Spleen (tissue), 11 donors: ENCODE data around the gene INO80C. TPM values are rescaled to one million over a fixed set of nuclear protein-coding genes. Genes with fewer than 3 reads are reported as not detected.

ENCODE experiments used
- DNase-seq: peaks from one replicate; pipeline ENCODE4 v3.0.0-alpha.2; 2020
- H3K27ac ChIP-seq, 8 donors: fragments of 200-600 bp; sonication (generic) in 7 of 8; 1 replicate in 4 of 8; 2 replicates in 4 of 8; pipeline versions ENCODE4 v1.5.0 to v1.8.0; 2016 to 2021; ENCODE audit warnings: inconsistent platforms in 4 of 8, mild to moderate bottlenecking in 4 of 8, moderate library complexity in 1 of 8
- H3K27me3 ChIP-seq, 7 donors: fragments of 200-600 bp; sonication (generic) in 6 of 7; replicated peaks in 1 of 7; 1 replicate in 4 of 7; 2 replicates in 3 of 7; pipeline versions ENCODE4 v1.5.0 to v1.8.0; 2016 to 2021; ENCODE audit warnings: inconsistent platforms in 3 of 7, mild to moderate bottlenecking in 1 of 7
- H3K36me3 ChIP-seq, 6 donors: fragments of 200-600 bp; sonication (generic) in 5 of 6; 1 replicate in 4 of 6; 2 replicates in 2 of 6; pipeline versions ENCODE4 v1.5.0 to v1.8.0; 2016 to 2021; ENCODE audit warnings: inconsistent platforms in 2 of 6
- H3K4me1 ChIP-seq, 6 donors: fragments of 200-600 bp; sonication (generic) in 5 of 6; 1 replicate in 3 of 6; 2 replicates in 3 of 6; pipeline versions ENCODE4 v1.5.0 to v1.8.0; 2016 to 2021; ENCODE audit warnings: inconsistent platforms in 3 of 6
- H3K4me3 ChIP-seq, 8 donors: fragments of 200-600 bp; sonication (generic) in 7 of 8; 1 replicate in 4 of 8; 2 replicates in 4 of 8; pipeline versions ENCODE4 v1.5.0 to v1.8.0; 2016 to 2021; ENCODE audit warnings: inconsistent platforms in 4 of 8, mild to moderate bottlenecking in 4 of 8, moderate library complexity in 2 of 8
- H3K9me3 ChIP-seq, 8 donors: fragments of 200-600 bp; sonication (generic) in 7 of 8; 1 replicate in 4 of 8; 2 replicates in 4 of 8; pipeline versions ENCODE4 v1.5.0 to v1.8.0; 2016 to 2021; ENCODE audit warnings: inconsistent platforms in 4 of 8
- POLR2A ChIP-seq, 3 donors: fragments of 450-650 bp; IDR thresholded peaks; one replicate each; pipeline ENCODE4 v1.5.1; 2017; ENCODE audit warnings: antibody characterized with exemption in 3 of 3, mild to moderate bottlenecking in 1 of 3
- POLR2AphosphoS5 ChIP-seq, 3 donors: sonication (generic); formaldehyde crosslinking; IDR thresholded peaks; one replicate each; pipeline ENCODE4 v1.5.1; 2017; ENCODE audit warnings: antibody characterized with exemption in 3 of 3
- WGBS, 5 donors: extraction: QIAGEN DNeasy Blood & Tissue Kit in 3 of 5; methylation state at CpG; one replicate each; pipeline versions ENCODE4 v1.1.5 to v1.1.7; 2013 to 2018; 5-methylcytosine and 5-hydroxymethylcytosine counted together
- intact Hi-C: fragments of 100-400 bp; cut with DNase I; formaldehyde crosslinking; loops from one replicate; pipeline ENCODE4 v1.15.0; 2023; ENCODE audit warnings: low total_unique reads
- polyA plus RNA-seq, 3 donors: library from polyadenylated mRNA; stranded (reverse); fragments of 200-250 nt; gene quantifications; one replicate each; pipeline ENCODE4 v1.2.1, GENCODE V29; 2013
- total RNA-seq, 7 donors: library from RNA; depleted of rRNA in 3 of 7; stranded (reverse); fragments of >200 nt in 3 of 7; fragmentation: NEBNext Ultra II Directional in 4 of 7; extraction: Animal tissue kit (Norgen Biotek cat#: 25700) in 4 of 7; gene quantifications; one replicate each; pipeline versions ENCODE4 v1.1.0 to v1.2.1, GENCODE V29; 2016 to 2021
- TF ChIP-seq, protein P1 (sequence below), 11 experiments: fragments of 200-600 bp in 7 of 11; fragments of 450-650 bp in 4 of 11; sonication (generic) in 4 of 11; IDR thresholded peaks in 8 of 11; conservative IDR thresholded peaks in 3 of 11; 1 replicate in 7 of 11; 2 replicates in 4 of 11; pipeline versions ENCODE4 v1.4.0 to v1.8.0; 2016 to 2021; ENCODE audit warnings: antibody characterized with exemption in 11 of 11, inconsistent platforms in 4 of 11, mild to moderate bottlenecking in 1 of 11
- donor health status: healthy with polysubstance abuse.
- donor health status: DM: no; HTN: no; CAD: no; lungs with moderate emphysema.
- donor health status: DM: no; HTN: no; CAD: no.
- donor health status: Bipolar disorder and iron deficiency.
- donor health status: healthy.
- donor health status: DM: no; HTN: no; CAD: no.
- donor health status: DM: yes; HTN: yes; CAD: no.

The INO80C gene
- total and polyA plus RNA-seq, 10 donors = 18.9 to 57.5 (median 34.5) TPM

DNA sequence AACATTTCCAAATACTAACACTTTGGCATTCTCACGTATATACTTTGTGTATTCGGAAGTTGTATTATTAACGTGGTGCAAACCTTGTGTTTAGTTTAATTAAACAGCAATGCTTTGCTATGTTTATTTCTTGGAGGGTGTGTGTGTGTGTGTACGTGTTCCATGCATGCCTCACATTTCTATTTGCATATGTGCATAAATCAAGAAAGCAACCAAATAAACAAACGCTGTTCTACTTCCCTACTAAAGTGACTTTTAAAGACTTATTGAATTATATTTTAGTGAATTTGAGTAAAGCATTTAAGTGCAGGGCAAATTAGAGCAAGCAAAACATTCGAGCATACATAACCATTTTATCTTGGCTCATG, 66.4 kb downstream of the INO80C start:
- no peak for DNase-seq
- TF ChIP-seq POLR2AphosphoS5 (IDR thresholded peaks at IDR 0.05) (no peak), POLR2A (IDR thresholded peaks at IDR 0.05) (no peak)
- TF ChIP-seq, protein P1, sequence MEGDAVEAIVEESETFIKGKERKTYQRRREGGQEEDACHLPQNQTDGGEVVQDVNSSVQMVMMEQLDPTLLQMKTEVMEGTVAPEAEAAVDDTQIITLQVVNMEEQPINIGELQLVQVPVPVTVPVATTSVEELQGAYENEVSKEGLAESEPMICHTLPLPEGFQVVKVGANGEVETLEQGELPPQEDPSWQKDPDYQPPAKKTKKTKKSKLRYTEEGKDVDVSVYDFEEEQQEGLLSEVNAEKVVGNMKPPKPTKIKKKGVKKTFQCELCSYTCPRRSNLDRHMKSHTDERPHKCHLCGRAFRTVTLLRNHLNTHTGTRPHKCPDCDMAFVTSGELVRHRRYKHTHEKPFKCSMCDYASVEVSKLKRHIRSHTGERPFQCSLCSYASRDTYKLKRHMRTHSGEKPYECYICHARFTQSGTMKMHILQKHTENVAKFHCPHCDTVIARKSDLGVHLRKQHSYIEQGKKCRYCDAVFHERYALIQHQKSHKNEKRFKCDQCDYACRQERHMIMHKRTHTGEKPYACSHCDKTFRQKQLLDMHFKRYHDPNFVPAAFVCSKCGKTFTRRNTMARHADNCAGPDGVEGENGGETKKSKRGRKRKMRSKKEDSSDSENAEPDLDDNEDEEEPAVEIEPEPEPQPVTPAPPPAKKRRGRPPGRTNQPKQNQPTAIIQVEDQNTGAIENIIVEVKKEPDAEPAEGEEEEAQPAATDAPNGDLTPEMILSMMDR (IDR thresholded peaks at IDR 0.05 in 8 of 11, conservative IDR thresholded peaks at IDR 0.05 in 3 of 11) = no peak
- H3K9me3 ChIP-seq = peaks cover 0 to 20% (median 16%) of the 10 kb centered on the region in 8 donors
- intact Hi-C loops = no loop called here
- H3K27ac ChIP-seq = no peak overlapping the region
- no peak overlapping the region for H3K4me3 ChIP-seq
- no peaks in the 10 kb centered on the region for H3K27me3 ChIP-seq
- WGBS, 5 donors = 86 to 90% (median 89%) methylated on average over 6 of the region's 6 CpGs
- no peaks in the 10 kb centered on the region for H3K4me1 ChIP-seq
- H3K36me3 ChIP-seq = no peaks in the 10 kb centered on the region

DNA sequence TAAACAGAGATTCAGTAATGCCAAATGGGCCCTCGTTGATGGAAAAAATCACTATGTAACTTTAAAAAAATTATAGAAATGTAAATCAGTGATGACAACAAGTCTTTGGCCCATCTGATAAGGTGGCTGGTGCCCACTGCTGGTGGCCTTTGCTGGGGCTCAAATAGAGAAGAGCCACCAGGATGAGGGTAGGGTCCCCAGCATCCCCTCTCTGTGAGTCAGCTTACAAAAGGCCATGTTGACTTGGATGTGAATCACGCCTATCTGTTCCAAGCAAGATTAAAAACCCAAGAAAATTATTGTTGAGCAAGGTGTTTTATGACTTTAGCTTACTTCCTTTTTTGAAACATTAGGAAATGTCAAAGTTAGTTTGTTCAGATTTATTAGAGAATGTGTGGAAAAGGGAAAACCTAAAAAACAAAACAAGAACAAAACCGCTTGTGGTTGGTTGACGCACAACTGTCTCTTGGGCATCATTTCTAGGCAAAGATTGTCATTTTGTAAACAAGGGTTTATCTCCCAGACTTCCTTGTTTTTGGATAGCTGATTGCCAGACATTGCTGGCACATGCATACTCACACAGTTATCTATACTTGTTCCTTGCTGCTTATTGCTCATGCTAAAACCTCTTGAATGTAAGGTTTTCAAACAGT, 66.9 kb downstream of the INO80C start:
- 42 to 59% (median 59%) methylated on average over 4 of the region's 4 CpGs for WGBS, 5 donors
- DNase-seq = no peak
- intact Hi-C loops = no loop called here
- no peaks in the 10 kb centered on the region for H3K4me1 ChIP-seq
- no peak overlapping the region for H3K27ac ChIP-seq
- TF ChIP-seq POLR2A (IDR thresholded peaks at IDR 0.05) (no peak), POLR2AphosphoS5 (IDR thresholded peaks at IDR 0.05) (no peak)
- TF ChIP-seq, protein P1 (IDR thresholded peaks at IDR 0.05 in 8 of 11, conservative IDR thresholded peaks at IDR 0.05 in 3 of 11) = no peak
- no peaks in the 10 kb centered on the region for H3K36me3 ChIP-seq
- H3K27me3 ChIP-seq = no peaks in the 10 kb centered on the region
- peaks cover 0 to 16% (median 11%) of the 10 kb centered on the region in 8 donors for H3K9me3 ChIP-seq
- no peak overlapping the region for H3K4me3 ChIP-seq

DNA sequence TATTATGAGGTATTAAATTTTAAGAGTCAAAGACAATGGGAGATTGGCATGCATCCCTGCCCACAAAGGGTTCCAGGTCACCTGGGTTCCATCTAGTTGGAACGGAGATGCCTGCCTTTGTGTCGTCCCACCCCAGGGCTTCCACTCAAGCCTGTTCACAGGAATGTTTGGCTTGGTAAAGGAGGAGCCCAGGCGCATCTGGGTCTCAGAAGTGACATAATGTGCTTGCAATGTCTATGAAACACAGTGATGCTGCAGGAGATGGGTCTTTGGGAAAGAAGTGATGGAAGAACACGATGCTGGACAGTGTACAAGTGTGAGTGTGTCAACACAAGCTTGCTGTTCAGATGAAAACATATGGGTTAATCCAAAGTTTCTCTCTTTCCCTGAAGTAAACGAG, 71.0 kb downstream of the INO80C start:
- H3K36me3 ChIP-seq = no peaks in the 10 kb centered on the region
- no peaks in the 10 kb centered on the region for H3K9me3 ChIP-seq
- 79 to 93% (median 90%) methylated on average over 5 of the region's 5 CpGs for WGBS, 5 donors
- DNase-seq = no peak
- no peaks in the 10 kb centered on the region for H3K4me1 ChIP-seq
- H3K27me3 ChIP-seq = no peaks in the 10 kb centered on the region
- H3K27ac ChIP-seq = no peak overlapping the region
- TF ChIP-seq POLR2A (IDR thresholded peaks at IDR 0.05) (no peak), POLR2AphosphoS5 (IDR thresholded peaks at IDR 0.05) (no peak)
- TF ChIP-seq, protein P1 (IDR thresholded peaks at IDR 0.05 in 8 of 11, conservative IDR thresholded peaks at IDR 0.05 in 3 of 11) = no peak
- intact Hi-C loops = no loop called here
- no peak overlapping the region for H3K4me3 ChIP-seq

DNA sequence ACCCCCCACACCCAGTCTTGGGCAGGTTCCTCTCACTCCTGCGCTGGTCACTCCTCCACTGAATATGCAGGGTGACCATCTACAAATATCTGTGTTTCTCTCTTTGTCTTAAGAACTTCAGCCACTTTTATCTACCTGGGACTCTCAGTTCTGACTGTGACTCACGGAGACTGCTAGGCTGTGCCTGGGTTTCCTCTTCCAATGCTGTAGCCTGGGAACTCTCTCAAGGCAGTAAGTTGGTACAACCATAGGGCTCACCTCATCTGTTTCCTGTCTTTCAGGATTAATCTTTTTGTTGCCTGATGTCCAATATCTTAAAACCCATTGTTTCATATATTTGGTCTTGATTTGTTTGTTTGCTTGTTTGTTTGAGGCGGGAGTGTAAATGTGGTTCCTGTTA, 73.4 kb downstream of the INO80C start:
- H3K27ac ChIP-seq = no peak overlapping the region
- H3K36me3 ChIP-seq = no peaks in the 10 kb centered on the region
- H3K4me1 ChIP-seq = no peaks in the 10 kb centered on the region
- TF ChIP-seq, protein P1 (IDR thresholded peaks at IDR 0.05 in 8 of 11, conservative IDR thresholded peaks at IDR 0.05 in 3 of 11) = no peak
- no peak for TF ChIP-seq POLR2A (IDR thresholded peaks at IDR 0.05)
- no peak for TF ChIP-seq POLR2AphosphoS5 (IDR thresholded peaks at IDR 0.05)
- H3K9me3 ChIP-seq = peaks cover 0 to 5% (median 4%) of the 10 kb centered on the region in 8 donors
- 86 to 97% (median 90%) methylated on average over 3 of the region's 3 CpGs for WGBS, 5 donors
- no peak overlapping the region for H3K4me3 ChIP-seq
- DNase-seq = no peak
- no peaks in the 10 kb centered on the region for H3K27me3 ChIP-seq
- intact Hi-C loops = no loop called here
